ENCODE data around the gene TYMP.

TYMP gene

DNA sequence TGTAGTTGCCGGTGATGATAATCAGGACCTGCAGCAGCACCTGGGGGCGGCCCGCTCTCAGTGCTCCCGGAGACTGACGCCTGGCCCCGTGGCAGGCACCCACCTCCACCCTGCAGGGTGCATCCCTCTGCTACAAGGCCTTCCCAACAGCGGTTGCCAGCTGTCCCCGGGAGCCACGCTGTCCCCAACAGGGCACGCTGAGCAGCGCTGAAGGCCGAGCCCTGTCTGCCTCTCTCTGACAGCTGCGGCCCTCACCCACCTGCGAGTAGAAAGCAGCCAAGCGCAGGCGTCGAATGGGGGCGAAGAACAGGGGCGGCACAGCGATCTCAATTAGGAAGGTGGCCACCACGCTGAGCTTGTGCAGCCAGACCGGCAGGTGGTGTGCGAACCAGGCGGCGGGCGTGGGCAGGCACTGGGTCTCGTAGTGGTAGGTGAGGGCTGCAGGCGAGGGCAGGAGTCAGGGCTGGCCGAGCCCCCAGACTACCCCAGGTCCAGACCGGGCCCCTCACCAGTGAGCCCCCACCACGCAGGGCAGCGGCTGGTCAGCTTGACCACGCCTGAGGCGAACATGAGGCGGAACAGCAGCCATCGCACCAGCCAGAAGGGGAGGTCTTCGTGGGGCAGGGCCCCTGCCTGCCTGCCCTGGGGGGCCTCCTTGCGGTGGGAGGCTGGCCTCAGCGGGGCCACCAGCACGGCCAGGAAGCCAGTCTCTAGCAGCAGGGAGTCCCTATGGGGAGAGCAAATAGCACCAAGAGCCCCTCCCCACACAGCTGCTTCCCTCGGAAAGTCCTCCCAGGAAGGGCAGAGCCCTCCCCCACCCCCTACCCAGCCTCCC lies 23.8 kb downstream of the TYMP start:
- DNase-seq (ENCODE audit: low spot score), result no peak

DNA sequence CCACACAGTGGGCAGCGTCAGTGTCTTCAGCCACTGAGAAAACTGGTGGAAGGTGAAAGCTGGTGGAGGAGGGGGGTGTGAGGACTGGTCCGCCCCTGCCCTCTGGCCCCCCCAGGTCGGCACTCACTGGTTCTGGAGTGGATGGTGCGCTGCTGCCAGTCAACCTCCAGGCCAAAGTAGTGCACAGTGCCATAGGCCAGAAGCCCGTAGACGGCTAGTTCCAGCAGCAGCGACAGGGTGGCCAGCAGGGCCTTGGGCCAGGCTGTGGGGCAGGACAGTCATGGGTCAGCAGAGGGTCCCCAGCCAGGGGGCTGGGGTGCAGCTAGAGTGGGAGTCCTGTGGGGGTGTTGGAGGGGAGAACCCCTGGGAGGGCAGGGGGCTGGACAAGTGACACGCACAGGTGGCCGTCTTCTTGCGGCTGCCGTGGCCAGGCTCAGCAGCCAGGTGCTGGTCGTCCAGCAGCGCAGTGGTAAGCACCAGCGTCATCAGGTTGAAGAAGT lies 24.5 kb downstream of the TYMP start:
- DNase-seq (ENCODE audit: low spot score), result no peak

DNA sequence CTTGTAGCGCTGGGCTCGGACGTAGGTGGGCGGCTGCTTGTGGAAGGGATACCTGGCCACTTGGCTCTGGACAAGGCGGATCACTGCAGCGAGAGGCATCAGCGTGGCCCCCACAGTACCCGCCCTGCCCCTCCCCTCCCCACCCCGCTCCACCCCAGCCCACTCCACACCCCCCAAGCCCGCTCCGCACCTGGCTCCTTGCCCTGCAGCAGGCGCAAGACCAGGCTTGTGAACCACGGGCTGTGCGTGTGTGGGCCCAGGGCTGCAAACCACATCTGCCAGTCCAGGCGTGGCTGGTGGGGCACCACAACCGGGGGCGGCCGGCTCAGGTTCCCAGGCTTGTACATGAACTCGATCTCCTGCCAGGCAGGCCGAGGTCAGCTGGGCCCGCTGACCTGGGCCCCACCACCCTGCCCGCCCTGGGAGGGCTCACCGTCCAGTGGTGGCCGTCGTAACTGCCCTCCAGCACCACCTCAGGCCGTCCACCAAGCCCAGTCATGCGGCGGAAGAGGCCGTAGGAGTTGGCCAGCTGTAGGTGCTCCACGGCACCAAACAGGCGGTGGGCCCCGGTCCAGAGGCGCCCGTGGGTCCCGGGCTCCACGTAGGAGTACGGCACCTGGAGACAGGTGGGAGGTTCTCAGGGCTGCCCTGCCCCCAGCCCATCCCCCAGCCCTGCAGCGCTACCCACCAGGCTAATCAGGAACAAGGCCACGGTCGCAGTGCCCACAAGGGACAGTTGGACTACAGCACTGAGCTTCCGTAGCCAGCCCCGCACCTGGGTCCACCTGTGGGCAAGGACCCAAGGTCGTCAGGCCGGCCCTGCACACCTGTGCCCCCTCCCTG lies 25.2 kb downstream of the TYMP start:
- no peak for DNase-seq (ENCODE audit: low spot score)

DNA sequence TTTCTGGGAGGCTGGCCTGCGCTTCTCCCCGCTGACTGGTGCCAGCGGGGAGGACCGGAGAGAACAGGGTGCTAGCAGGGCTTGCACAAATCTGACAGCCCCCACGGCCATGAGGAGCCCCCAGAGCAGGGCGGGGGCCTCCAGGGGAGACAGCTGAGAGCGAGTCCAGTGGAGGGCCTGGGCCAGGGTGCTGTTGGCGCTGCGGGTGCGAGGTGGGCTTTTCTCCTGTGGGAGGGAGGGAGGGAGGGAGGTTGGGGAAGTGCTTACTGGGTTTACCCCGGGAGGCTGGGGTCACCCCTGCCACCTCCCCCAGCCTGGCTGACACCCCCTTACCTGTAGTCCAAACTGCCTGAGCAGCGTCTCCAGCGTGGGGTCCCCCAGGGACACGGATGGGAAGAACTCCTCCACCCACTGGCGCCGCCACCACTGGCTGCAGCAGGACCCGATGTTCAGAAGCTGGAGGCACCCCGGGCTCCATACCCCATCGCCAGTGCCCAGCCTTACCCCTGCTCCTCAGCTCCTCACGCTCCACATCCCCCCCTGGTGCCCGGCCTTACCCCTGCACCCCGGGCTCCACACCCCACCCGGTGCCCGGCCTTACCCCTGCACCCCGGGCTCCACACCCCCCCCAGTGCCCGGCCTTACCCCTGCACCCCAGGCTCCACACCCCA lies 26.2 kb downstream of the TYMP start:
- no peak for DNase-seq (ENCODE audit: low spot score)

DNA sequence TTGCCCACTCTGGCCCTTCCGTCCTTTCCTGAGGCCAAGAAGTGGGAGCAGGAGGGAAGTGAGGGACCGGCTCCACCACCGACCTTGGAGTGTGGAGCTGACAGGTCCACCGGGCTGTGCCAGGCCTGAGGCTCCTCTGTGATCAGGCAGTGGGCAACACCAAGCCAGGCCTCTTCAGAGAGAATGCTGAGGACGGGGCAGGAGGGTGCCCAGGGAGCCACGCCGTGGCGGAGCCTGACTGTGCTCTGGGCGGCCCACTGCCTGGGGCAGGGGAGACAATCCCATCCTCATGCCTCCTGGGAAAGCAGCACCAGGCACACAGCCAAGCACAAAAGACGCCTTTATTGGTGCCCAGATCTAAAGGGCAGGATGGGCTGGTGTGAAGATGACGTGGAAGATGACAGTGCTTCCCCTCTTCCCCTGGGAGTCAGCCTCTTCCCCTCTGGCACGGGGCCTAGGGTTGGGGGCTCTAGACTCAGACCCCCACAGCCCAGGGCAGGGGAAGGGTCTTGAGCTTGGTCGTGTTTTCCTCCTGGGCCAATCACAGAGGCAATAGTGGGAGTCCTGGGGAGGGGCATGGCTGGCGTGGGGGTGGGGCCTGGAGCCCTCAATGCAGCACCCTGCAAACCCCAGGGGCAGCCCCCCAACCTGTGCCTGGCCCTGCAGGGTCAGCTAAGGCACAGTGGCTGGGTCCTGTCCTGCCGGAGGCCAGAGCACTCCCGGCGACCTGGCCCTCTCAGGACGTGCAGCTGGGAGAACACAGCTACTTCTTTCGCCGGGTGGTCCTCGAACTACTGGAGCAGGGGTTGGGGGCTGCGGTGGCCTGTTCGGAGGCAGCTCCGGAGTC lies 27.0 kb downstream of the TYMP start:
- no peak for DNase-seq (ENCODE audit: low spot score)

DNA sequence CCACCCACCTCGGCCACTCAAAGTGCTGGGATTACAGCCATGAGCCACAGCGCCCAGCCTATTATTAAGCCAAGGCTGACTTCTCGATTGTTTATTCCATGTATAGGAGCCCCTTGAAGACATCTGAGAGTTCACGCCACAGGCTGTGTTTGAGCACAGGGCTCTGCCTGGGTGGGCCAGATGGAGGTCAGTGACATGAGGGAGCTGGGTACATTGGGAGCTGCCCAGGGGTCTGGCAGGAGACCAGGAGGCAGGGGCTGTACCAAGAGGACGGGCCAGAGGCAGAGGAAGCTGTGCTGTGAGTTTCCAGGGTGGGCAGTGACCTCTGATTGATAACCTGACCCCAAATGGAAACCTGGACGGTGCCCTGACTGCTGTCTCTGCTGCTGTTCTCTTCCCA lies 27.7 kb downstream of the TYMP start:
- no peak for DNase-seq (ENCODE audit: low spot score)

DNA sequence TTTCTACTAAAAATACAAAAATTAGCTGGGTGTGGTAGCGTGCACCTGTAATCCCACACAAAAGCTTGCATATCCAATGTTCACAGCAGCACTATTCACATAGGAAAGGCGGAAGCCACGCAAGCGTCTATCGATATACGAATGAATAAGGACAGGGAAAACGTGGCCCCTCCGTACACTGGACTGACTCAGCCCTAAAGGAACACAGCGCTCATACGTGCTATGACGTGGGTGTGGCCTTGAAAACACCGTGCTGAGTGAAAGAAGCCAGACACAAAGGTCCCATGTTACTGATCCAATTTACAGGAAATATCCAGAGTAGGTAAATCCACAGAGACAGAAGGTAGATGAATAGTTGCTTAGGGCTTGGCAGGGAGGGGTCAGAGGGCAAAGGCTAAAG lies 29.4 kb downstream of the TYMP start:
- no peak for DNase-seq (ENCODE audit: low spot score)

DNA sequence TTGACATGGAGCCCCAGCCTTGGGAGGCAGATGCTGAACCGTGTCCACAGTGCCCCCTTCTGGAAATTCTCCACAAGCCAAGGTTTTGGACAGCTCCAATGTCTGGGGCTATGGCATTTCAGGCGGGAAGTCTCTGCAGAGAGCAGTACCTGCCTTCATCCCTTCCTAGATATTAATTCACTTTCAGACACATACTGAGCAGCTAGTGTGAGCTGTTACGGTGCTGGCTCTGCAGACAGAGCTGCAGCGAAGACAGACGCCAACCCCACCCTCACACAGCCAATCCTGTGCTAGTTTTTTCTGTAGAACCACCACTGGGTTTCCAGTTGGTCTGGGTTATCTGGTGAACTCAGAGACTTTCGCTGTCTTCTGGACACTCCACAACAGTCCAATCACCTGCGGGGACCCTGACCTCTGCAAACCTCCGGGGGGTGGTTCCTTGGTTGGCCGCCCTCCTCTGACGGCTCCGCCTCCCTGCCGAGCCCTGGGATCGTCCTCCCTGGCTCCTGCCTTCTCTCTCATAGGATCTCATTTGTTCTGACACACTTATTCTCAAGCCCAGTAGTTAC lies 31.4 kb downstream of the TYMP start:
- DNase-seq (ENCODE audit: low spot score), result peak; percentile 54

DNA sequence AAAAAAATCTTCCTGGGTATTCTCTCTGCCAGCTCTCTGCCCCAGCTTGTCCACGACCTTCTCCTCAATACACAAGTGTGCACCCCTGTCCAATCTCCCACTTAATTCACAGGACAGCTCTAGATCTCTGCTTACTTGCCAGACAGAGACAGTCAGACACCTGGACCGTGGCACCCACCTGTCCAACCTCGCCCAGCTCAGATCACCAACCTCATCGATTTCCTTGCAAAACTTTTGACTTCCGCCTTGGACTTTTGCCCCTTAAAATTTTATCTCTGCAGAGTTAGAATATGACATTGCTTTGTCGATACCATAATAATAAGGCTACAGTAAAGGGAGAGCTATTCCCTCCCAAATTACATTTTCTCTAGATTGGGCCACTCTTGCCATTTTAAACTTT lies 32.7 kb downstream of the TYMP start:
- DNase-seq (ENCODE audit: low spot score), result no peak

DNA sequence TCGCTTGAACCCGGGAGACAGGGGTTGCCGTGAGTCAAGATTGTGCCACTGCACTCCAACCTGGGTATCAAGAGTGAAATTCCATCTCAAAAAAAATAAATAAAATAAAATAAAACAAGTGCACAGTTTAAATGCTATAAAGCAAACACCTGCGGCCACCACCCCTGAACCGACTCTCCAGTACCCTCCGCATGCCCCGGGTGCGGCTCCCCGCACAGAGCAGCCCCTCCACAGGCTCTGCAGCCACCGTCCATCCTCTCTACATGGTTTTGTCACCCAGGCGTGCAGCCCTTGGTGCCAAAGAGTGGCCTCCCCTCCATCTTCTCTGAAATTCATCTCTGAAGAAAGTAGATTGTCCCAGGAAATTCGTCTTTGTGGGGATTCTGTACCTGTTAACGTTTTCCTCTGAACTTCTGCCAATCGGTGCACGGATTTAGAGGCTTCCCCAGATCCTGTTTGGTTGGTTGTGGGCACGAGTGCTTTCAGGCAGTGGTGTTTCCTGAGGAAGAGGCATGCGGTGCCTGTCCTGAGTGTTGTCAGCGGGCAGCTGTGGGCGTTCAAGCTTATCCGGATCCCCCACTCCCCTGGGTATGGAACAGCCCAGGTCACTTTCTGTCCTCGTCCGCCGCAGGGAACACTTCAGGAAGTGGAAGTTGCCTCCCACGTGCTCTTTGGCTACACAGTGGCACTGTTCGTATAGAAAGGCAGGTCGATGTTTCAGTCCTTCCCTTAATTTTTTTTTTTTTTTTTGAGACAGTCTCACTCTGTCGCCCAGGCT lies 39.1 kb downstream of the TYMP start:
- DNase-seq (ENCODE audit: low spot score), result no peak

DNA sequence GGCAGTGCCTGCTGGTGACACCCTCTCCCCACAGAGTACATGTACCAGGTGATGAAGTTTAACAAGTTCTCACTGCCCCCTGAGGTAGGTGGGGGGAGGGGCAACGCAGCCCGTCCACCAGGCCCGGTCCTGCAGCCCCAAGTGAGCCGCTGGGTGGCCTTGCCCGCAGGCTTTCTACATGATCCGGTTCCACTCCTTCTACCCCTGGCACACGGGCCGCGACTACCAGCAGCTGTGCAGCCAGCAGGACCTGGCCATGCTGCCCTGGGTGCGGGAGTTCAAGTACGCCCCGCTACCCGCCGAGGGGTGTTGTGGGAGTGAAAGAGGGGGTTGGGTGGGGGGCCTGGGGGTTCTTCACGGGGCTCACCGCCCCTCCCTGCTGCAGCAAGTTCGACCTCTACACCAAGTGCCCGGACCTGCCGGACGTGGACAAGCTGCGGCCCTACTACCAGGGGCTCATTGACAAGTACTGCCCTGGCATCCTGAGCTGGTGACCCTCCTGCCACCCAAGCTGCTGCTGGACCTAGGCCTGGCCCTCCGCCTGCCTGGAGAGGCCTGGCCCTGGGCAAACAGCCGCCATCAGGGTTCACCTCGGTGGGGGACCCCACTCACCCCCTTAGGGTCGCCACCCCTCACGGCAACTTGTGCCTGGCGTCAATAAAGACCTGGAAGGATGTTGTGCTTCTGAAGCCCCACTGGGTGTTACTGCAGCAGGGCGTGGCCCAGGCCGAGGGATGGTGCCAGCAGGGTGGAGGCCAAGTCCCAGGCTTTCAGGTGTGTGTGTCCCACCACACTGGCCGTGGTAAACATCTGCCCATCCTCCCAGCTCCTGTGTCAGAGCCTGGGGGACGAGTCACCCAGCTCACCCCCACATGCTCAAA lies 40.2 kb downstream of the TYMP start:
- DNase-seq (ENCODE audit: low spot score), result no peak

DNA sequence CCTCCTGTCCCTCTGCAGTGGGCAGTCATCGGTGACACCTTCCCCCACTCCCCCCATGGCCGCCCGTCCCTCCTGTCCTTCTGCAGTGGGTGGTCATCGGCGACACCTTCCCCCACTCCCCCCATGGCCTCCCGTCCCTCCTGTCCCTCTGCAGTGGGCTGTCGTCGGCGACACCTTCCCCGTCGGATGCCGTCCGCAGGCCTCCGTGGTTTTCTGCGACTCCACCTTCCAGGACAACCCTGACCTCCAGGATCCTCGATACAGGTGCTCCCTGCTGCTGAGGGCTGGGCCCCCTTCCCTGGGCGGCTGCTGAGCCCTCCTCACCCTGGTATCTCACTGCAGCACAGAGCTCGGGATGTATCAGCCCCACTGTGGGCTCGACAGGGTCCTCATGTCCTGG lies 40.9 kb downstream of the TYMP start:
- no peak for DNase-seq (ENCODE audit: low spot score)

DNA sequence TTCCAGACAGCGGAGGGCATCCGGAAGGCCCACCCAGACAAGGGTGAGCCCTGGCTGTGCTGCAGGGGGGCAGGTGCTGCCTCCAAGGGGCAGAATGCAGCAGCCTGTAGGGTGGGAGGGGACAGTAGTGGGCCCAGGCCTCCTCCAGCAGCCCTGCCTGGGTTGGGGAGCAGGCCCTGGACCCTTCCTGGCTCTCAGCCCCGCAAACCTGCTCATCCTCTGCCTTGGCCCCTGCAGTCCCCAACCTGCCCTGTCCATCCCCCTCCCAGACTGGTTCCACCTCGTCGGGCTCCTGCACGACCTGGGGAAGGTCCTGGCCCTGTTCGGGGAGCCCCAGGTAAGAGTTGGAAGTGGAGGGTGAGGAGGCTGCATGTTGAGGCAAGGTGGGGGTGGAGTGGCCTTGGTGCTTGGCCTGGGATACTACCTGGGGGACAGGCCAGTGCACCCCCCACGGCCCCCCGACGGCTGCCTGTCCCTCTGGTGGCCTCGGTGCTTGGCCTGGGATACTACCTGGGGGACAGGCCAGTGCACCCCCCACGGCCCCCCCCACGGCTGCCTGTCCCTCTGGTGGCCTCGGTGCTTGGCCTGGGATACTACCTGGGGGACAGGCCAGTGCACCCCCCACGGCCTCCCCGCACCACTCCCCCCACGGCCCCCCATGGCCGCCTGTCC lies 41.7 kb downstream of the TYMP start:
- no peak for DNase-seq (ENCODE audit: low spot score)

DNA sequence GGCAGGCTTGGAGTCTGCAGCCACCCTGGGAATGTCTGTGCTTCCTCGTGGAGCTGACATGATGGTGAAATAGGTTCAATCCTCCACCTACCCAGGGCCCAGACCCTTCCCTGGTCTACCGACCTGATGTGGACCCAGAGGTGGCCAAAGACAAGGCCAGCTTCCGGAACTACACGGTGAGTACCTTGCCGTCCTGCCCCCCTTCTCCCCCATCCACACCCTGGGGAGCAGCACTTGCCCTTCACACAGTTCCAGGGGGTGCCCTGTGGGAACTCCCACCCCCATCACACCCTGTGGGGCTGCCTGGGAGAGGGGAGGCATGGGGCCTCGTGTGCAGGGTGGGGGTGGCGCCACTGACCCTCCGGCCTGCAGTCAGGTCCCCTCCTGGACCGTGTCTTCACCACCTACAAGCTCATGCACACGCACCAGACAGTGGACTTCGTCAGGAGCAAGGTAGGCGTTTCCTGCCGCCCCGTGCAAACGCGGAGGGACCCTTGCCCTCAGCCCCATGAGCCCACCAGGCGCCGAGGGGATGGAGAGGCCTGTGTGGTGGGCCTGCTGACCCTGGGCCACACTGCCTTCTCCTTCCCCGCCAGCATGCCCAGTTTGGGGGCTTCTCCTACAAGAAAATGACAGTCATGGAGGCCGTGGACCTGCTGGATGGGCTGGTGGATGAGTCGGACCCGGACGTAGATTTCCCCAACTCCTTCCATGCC lies 42.4 kb downstream of the TYMP start:
- DNase-seq (ENCODE audit: low spot score), result no peak

DNA sequence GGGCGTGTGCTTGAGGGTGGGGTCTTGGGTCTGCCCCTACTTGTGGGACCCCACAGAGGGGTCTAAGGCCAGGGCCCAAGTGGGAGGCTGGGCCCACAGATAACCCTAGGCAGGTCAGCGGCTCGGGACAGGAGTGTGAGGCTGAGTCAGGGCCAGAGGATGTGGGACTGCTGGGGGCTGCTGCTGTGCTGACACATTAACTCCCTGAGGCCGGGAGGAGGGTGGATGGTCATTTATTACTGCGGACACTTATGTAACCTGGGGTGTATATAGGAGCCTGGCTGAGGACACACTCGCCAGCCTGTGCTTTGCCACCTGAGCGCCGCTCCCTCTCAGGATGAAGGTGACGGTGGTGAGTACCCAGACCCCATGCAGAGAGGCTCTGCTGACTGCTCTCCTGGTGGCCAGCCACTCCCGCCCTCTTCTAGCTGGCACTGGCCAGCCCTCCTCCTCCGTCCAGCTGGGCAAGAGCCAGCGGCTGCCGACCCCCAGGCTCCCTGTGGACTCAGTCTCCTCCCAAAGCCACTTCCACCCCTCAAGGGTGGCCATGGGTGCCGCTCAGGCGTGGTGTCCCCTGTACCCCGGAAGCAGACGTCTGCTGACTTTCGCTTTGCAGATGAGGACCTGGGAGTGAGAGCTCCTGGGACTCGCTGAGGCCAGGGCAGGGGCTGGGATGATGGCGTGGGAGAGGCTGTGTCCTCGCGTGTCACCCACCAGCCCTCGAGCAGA lies 43.1 kb downstream of the TYMP start, which contains the start of gene MIOX:
TSS of gene MIOX (plus strand) at position 299 of the 729 bp plus-strand sequence. CDS start at position 338, 39 bp downstream.
- DNase-seq (ENCODE audit: low spot score), result no peak

DNA sequence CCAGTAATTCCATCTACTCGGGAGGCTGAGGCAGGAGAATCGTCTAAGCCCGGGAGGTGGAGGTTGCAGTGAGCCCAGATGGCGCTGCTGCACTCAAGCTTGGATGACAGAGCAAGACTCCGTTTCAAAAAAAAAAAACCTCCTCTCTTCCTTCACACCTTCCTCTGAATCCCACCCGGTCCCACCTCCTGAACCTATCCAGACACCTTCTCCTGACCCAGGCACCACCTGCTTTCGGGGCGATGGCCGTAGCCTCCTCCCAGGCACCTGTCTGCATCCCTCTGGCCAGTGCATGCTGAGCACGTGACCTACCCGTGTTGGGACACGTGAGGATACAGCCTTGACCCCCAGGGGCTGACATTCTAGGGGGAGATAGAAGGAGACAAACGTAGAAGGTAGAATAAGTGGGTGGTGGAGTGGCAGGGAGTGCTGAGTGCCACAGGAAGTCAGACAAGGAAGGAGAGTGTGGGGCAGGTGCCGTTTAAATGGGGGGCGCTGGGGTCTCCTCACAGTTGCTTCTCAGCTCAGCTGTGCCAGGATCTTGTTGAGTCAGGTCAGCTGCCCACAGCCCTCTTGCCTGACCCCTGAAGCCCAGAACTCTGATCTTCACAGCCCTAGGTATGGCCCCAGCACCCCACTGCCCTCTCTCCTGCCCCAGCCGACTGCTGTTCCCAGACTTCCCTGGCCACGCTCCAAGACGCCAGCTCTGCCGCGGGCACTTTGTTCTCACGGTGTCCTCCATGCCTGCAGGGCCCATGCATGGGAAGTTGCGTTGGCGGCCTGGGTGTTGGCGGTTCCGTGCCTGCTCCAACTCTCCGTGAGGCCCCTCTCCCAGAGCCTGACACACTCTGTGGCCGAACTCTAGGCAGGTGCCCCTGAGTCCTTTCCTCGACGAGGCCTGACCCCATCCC lies 44.3 kb downstream of the TYMP start:
- no peak for DNase-seq (ENCODE audit: low spot score)

All from hematopoietic multipotent progenitor cell treated with erythropoietin and hydrocortisone succinate and interleukin-3 and kit ligand, for 15 days (in vitro differentiated cells).